Measurements from ENCODE around the gene GKN2.

The GKN2 gene

GRCh38 chr2:68977453-68977852 is 24.8 kb upstream of the GKN2 start (continued):
- TF ChIP-seq PATZ1 (CRISPR knock-in tag; IDR thresholded peaks at IDR 0.05; ENCODE audit: borderline replicate concordance), result no peak
- no peak for TF ChIP-seq ARNTL (CRISPR knock-in tag; IDR thresholded peaks at IDR 0.05; ENCODE audit: borderline replicate concordance, low read depth)
- TF ChIP-seq BACH2 (CRISPR knock-in tag; IDR thresholded peaks at IDR 0.05; ENCODE audit: borderline replicate concordance), result no peak

- TF ChIP-seq, protein P1, sequence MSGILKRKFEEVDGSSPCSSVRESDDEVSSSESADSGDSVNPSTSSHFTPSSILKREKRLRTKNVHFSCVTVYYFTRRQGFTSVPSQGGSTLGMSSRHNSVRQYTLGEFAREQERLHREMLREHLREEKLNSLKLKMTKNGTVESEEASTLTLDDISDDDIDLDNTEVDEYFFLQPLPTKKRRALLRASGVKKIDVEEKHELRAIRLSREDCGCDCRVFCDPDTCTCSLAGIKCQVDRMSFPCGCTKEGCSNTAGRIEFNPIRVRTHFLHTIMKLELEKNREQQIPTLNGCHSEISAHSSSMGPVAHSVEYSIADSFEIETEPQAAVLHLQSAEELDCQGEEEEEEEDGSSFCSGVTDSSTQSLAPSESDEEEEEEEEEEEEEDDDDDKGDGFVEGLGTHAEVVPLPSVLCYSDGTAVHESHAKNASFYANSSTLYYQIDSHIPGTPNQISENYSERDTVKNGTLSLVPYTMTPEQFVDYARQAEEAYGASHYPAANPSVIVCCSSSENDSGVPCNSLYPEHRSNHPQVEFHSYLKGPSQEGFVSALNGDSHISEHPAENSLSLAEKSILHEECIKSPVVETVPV (CRISPR knock-in tag; IDR thresholded peaks at IDR 0.05), result no peak
- TF ChIP-seq, protein P2, sequence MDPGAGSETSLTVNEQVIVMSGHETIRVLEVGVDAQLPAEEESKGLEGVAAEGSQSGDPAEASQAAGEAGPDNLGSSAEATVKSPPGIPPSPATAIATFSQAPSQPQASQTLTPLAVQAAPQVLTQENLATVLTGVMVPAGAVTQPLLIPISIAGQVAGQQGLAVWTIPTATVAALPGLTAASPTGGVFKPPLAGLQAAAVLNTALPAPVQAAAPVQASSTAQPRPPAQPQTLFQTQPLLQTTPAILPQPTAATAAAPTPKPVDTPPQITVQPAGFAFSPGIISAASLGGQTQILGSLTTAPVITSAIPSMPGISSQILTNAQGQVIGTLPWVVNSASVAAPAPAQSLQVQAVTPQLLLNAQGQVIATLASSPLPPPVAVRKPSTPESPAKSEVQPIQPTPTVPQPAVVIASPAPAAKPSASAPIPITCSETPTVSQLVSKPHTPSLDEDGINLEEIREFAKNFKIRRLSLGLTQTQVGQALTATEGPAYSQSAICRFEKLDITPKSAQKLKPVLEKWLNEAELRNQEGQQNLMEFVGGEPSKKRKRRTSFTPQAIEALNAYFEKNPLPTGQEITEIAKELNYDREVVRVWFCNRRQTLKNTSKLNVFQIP (CRISPR knock-in tag; IDR thresholded peaks at IDR 0.05; ENCODE audit: borderline replicate concordance, low read depth), result no peak
- no peak for TF ChIP-seq CREB5 (CRISPR knock-in tag; IDR thresholded peaks at IDR 0.05; ENCODE audit: low read depth)
- TF ChIP-seq, protein P3, sequence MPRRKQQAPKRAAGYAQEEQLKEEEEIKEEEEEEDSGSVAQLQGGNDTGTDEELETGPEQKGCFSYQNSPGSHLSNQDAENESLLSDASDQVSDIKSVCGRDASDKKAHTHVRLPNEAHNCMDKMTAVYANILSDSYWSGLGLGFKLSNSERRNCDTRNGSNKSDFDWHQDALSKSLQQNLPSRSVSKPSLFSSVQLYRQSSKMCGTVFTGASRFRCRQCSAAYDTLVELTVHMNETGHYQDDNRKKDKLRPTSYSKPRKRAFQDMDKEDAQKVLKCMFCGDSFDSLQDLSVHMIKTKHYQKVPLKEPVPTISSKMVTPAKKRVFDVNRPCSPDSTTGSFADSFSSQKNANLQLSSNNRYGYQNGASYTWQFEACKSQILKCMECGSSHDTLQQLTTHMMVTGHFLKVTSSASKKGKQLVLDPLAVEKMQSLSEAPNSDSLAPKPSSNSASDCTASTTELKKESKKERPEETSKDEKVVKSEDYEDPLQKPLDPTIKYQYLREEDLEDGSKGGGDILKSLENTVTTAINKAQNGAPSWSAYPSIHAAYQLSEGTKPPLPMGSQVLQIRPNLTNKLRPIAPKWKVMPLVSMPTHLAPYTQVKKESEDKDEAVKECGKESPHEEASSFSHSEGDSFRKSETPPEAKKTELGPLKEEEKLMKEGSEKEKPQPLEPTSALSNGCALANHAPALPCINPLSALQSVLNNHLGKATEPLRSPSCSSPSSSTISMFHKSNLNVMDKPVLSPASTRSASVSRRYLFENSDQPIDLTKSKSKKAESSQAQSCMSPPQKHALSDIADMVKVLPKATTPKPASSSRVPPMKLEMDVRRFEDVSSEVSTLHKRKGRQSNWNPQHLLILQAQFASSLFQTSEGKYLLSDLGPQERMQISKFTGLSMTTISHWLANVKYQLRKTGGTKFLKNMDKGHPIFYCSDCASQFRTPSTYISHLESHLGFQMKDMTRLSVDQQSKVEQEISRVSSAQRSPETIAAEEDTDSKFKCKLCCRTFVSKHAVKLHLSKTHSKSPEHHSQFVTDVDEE (CRISPR knock-in tag; IDR thresholded peaks at IDR 0.05), result no peak
- TF ChIP-seq TOX (CRISPR knock-in tag; IDR thresholded peaks at IDR 0.05; ENCODE audit: borderline replicate concordance), result no peak
- TF ChIP-seq ZFP3 (CRISPR knock-in tag; IDR thresholded peaks at IDR 0.05), result no peak
- no peak for TF ChIP-seq ESRRG (CRISPR knock-in tag; IDR thresholded peaks at IDR 0.05)
- no peak for TF ChIP-seq OSR1 (CRISPR knock-in tag; IDR thresholded peaks at IDR 0.05)
- TF ChIP-seq SNAI2 (CRISPR knock-in tag; IDR thresholded peaks at IDR 0.05), result no peak
- no peak for TF ChIP-seq ZNF70 (CRISPR knock-in tag; IDR thresholded peaks at IDR 0.05)
- TF ChIP-seq ZC3H10 (CRISPR knock-in tag; IDR thresholded peaks at IDR 0.05), result no peak
- ATAC-seq, result no peak
These were observed 23.2 kb upstream of the GKN2 start for GRCh38 chr2:68975844-68976243.

DNA sequence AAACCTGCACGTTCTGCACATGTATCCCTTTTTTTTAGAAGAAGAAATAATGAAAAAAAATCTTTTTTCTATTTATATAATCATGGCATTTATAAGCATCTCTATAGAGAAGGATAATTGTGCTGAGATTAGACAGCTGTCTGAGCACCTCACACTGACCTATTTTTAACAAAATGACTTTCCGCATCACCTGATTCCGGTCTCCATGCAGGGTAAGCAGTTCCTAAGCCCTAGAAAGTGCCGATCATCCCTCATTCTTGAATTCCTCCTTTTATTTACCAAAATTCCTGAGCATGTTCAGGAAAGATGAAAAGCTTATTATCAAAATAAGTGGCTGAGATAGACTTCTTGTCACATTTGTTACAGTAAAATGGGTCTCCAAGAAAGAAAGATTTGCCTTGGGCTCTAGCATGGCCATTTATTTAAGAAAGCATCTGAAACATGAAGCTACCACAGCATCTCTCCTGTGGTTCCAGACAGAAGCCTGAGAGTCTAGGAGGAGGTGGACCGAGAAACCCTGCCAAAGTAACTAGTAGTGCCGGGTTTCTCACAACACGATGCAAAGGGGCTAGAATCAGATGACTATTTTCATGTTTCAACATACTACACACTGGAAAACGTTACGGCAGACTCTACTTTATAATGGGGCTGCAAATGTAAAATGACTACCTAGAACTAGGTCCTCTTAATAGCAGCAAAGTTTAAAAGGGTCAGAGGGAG is 22.4 kb upstream of the GKN2 start:
- no peak for ATAC-seq
- TF ChIP-seq SNAI2 (CRISPR knock-in tag; IDR thresholded peaks at IDR 0.05) (no peak), CREB5 (CRISPR knock-in tag; IDR thresholded peaks at IDR 0.05; ENCODE audit: low read depth) (no peak), BACH2 (CRISPR knock-in tag; IDR thresholded peaks at IDR 0.05; ENCODE audit: borderline replicate concordance) (no peak), ZC3H10 (CRISPR knock-in tag; IDR thresholded peaks at IDR 0.05) (no peak), PATZ1 (CRISPR knock-in tag; IDR thresholded peaks at IDR 0.05; ENCODE audit: borderline replicate concordance) (no peak), ESRRG (CRISPR knock-in tag; IDR thresholded peaks at IDR 0.05) (no peak), GLIS3 (CRISPR knock-in tag; IDR thresholded peaks at IDR 0.05) (no peak), ZNF565 (CRISPR knock-in tag; conservative IDR thresholded peaks at IDR 0.05; ENCODE audit: low read depth) (no peak), ISL1 (CRISPR knock-in tag; IDR thresholded peaks at IDR 0.05) (no peak)
- TF ChIP-seq, protein P3 (CRISPR knock-in tag; IDR thresholded peaks at IDR 0.05), result no peak
- TF ChIP-seq, protein P1 (CRISPR knock-in tag; IDR thresholded peaks at IDR 0.05), result no peak

All from SK-N-SH treated with all-trans-retinoic acid at 6 μM for 48 hours (cell line).